Subcutaneous adipose tissue (tissue), 4 donors: ENCODE results near the gene GPR132. TPM values are rescaled to one million over a fixed set of nuclear protein-coding genes. Genes with fewer than 3 reads are reported as not detected.

Experiments used
- CTCF ChIP-seq: fragments of 450-650 bp; IDR thresholded peaks from one replicate; pipeline ENCODE4 v1.5.1; 2016; ENCODE audit warnings: low read depth, mild to moderate bottlenecking, control low read depth, antibody characterized with exemption, moderate library complexity
- total RNA-seq, 4 donors: library from RNA; depleted of rRNA; stranded (reverse); fragments of >200 nt; gene quantifications; one replicate each; pipeline ENCODE4 v1.1.0, GENCODE V29; 2016

The GPR132 gene
- total RNA-seq, 4 donors from 2014 or later = 1.3 to 5.5 (median 3.3) TPM

DNA sequence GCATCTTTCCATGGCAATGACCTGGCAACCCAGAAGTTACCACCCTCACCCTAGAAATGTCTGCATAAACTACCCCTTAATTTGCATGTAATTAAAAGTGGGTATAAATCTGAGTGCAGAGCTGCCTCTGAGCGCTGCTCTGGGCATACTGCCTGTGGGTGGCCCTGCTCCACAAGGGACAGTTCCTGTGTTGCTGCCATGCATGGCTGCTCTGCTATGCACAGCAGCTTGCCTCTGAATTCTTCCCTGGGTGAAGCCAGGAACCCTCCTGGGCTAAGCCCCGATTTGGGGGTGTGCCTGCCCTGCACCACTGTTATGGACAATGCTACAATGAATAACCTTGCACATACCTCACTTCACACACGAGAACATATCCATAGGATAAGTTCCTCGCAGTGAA is 35.7 kb upstream of the GPR132 start:
- no peak for TF ChIP-seq CTCF

DNA sequence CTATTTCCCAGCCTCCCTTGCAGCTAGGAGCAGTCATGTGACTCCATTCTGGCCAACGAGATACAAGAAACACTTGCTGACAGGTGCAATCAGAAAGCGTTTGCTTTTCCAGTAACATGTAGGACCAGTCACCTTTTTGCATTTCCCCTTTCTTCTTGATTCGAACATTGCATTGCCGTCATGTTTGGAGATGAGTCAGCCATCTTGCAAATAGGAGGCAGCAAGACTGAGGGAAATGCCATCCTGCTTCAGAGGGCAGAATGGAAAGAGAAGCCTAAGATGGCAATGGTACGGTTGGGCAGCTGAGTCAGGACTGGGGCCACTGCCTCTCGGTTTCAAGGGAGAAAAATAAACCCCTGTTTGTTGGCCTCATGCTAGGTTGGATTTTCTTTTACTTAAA is 34.5 kb upstream of the GPR132 start:
- no peak for TF ChIP-seq CTCF

DNA sequence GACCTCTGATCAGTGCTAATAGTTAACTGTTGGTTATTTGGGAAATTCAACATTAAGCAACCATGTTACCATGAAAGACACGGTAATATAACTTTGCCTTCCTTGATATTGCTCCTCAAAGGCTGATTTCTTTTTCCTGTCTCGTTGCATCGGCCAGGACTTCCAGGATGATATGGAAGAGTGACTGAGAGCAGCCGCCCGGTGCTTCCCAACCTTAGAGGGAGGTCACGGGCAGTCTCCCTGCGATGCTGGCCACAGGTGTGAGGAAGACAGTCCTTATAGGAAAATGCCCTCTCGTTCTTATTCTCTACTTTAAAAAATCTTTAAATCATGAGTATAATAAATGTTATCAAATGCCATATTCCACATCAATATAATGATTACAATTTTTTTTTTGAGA is 33.1 kb upstream of the GPR132 start:
- TF ChIP-seq CTCF = no peak

GRCh38 chr14:105097794-105098127 is 32.5 kb upstream of the GPR132 start:
- no peak for TF ChIP-seq CTCF

- TF ChIP-seq CTCF = no peak
Observed at GRCh38 chr14:105096206-105096875, 31.1 kb upstream of the GPR132 start.

DNA sequence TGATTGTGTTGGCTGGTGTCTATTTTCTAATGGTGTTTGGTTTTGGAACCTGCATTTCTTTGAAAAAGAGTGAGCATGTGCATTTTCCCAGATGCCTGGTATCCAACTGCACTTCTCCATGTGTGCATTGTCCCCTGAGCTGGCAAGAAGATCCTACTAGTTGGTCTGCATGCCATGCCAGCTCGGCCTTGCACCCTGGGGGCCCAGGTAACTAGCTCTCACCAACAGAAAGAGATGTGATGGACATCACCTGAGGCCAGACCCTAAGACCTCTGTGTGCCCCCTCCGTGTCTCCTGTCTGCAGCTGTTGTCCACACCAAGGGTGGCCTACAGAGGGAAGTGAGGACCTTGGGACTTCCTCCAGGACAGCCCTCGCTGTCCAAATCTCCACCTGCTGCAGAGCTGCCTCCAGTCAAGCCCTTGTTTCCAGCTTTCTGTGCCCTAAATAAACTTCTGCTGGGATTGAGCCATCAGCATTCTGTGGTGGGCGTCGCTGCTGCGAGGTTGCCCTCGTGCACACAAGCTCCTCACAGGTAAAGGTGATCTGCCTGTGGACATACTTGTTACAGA is 30.1 kb upstream of the GPR132 start:
- no peak for TF ChIP-seq CTCF

- no peak for TF ChIP-seq CTCF
Observed at GRCh38 chr14:105094193-105094907, 29.1 kb upstream of the GPR132 start.
